Activated gamma-delta T cell (primary cell): ENCODE data around the gene PGK2.

Source experiments
- DNase-seq: peaks from one replicate; lab custom pipeline; 2025; lab: John Stamatoyannopoulos, UW

PGK2 gene

DNA sequence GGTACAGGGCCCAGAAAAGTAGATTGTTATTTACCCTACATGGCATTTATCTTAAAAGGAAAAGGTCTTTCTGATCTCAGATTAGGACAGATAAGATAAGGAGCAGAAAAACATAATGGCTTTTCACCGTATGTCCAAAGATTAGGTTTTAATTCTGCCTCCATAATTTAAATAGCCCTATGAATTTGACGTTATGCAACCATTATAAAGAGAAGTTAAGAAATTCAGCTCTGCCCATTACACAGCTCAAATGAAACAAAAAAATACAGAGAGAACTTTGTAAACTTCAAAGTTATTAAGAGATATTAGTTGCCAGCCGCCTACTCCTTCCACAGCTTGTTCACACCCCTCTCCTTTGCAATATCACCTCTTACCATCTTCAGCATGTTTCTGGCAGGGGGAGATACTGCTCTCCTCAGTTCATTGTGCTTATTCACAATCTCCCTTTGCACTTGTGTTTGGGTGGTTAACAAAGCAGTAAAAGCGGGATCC lies 51.0 kb downstream of the PGK2 start:
- DNase-seq = no peak
